Measurements from ENCODE around the gene HMGB4.

Gene HMGB4

DNA sequence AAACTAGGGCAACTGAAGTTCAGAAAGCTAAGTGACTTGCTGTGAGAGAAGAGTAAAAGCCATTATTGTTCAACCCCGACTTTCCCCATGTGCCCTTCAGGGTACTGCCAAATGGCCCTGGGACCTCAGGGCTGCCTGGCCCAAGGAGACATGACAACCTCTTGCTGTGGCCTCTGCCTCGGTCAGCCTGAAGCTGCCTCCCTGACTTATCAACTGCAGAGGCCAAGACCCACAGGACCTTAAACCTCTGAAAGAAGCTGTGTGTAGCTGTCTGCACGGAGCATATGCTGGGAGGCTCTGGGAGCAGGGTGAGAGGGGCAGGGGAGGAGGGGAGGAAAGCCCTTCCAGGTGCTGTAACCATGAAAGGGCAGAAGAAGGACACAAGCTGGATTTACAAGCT is 35.9 kb downstream of the HMGB4 start:
- DNase-seq, result no peak

DNA sequence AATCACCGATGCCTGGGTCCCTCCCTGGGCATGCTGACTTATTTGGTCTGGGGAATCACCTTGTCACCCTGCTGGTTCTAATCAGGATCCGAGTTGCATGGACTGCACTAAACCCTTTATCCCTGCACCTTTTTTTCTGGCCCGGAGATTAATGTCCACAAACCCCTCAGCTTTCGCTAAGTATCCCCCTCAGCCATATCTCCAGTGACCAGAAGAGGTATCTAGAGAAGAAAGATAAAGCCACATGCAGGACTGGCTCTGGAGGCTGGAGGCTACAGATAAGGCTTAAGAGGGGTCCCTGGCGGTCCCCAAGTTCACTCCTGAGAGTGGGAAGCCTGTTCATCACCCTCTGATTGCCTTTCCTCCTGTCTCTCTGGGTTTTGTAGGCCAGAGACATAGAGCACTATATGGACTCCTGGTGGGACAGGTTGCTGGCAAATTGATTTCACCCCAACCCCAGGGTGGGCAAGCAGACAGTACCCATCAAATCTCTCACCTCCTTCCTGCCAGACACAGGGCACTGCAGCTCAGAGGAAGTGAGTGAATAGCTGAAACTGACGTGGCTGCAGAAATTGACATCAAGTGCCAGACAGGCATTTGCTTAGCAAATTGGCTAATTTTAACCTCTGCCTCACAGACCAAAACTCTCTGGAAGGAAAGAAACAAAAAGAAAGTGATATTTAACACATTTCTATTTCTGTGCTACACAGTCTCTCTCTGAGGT is 38.8 kb downstream of the HMGB4 start:
- no peak for DNase-seq

DNA sequence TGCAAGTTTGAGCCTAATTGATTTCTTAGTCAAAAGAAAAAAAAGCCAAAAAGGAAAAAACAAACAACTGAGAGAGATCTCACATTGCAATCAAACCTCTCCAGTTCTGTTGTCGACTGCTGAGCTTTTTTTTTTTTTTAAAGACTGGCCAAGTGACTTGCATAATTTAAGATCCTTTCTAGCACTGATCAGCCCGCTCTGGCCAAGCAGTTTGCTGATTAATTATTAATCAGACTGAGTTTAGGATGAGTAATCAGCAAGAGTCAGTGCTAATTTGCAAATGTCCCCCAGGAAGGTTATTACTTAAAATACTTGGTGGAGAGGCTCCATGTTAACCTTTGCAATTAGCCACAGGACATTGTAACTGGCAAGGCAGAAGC is 39.3 kb downstream of the HMGB4 start:
- DNase-seq, result no peak

DNA sequence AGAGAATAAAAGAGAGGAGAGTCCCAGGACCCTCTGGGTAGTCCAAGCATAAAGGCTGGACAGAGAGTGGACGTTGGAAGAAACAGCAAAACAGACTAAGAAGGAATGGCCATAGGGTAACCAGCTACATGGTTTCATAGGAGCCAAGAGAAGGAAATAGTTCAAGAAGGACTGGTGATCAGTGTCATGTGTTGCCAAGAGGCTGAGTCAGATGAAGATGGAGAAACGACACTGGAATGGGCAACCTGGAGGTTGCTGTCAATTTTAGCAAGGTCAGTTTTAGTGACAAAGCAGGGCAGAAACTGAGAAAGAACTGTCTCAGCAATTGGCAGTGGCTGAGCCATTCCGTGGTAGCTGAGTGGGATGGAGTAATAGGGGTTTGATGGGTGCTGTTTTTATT is 41.4 kb downstream of the HMGB4 start:
- no peak for DNase-seq

DNA sequence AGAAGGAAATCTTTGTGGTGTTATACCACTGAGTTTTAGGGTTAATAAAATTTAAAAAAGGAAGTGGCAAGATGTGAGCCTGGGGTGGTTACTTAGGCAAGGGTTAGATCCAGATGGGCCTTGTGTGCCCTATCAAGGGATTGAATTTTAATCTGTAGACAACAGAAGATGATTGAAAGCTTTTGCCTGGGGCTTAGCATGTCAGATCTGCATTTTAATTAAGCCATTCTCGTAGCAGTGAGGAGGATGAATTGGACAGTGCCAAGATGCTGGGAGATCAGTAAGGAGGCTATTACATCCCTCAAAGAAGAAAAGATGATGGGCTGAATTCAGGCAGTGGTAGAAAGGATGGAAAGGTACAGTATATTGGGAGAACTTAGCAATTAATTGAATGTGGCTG is 42.3 kb downstream of the HMGB4 start:
- DNase-seq, result no peak

DNA sequence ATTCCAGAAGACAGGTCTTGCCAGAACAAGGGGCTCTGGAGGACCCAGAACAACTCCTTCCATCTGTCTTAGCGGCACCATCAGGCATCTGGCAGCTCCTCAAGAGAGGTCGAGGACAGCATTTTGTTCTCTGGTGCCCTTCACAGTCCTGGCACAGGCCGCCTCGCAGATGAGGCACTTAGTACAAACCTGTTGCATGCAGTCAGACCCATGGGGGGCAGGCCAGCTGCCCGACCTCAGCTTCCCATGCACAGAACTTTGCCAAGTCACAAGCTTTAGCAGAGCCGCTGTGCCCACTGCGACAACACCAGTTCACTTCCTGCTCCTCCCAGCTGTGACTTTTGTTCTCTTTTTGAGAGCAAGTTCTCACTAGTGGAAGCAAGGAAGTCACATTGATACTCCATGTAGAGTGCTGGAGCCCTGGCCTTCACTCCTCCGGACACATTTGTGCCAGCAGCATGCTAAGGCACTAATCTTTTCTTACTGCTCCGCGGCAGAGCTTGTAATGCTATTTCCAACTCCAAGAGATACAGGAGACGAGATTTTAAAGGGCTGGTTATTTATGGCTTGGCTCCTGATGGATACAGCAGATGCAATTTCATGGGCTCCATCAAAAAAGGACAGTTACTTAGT is 44.6 kb downstream of the HMGB4 start:
- DNase-seq, result no peak
